SU-DHL-6 (cell line): ENCODE results near the gene CTNND2.

Source experiments
- H2AFZ ChIP-seq: fragments of 200-600 bp; sonication (generic); 2 replicates; pipeline ENCODE4 v1.6.1; 2014; ENCODE audit warnings: low read depth, mild to moderate bottlenecking, moderate library complexity, mixed read lengths, antibody characterized with exemption, low read length; ENCODE audit not compliant: severe bottlenecking
- H3F3A ChIP-seq: fragments of 200-600 bp; shearing (Covaris generic); 2 replicates; pipeline ENCODE4 v1.6.0; 2016; ENCODE audit warnings: antibody characterized with exemption, mild to moderate bottlenecking; ENCODE audit not compliant: insufficient read depth
- H3K27ac ChIP-seq: fragments of 200-600 bp; sonication (generic); 2 replicates; pipeline ENCODE4 v1.5.1; 2016; ENCODE audit warnings: low read depth, mild to moderate bottlenecking, low read length, moderate library complexity, mixed read lengths
- H3K27me3 ChIP-seq: fragments of 200-600 bp; sonication (generic), shearing (Covaris generic); 2 replicates; pipeline ENCODE4 v1.6.0; 2014; ENCODE audit warnings: mild to moderate bottlenecking, low read length
- H3K36me3 ChIP-seq: fragments of 200-600 bp; sonication (generic); 2 replicates; pipeline ENCODE4 v1.6.1; 2014; ENCODE audit warnings: mild to moderate bottlenecking, low read length, mixed read lengths
- H3K4me2 ChIP-seq: fragments of 300-600, 200-600 bp; shearing (Covaris generic), sonication (generic); 2 replicates; pipeline ENCODE4 v1.6.0; 2014; ENCODE audit warnings: low read length, low read depth, mild to moderate bottlenecking; ENCODE audit not compliant: poor library complexity, severe bottlenecking
- H3K4me3 ChIP-seq: fragments of 200-600 bp; sonication (generic); 2 replicates; pipeline ENCODE4 v1.5.1; 2014; ENCODE audit warnings: antibody characterized with exemption, low read length, mild to moderate bottlenecking, mixed read lengths; ENCODE audit not compliant: insufficient read depth, poor library complexity, severe bottlenecking
- H3K79me2 ChIP-seq: fragments of 200-600 bp; sonication (generic); 2 replicates; pipeline ENCODE4 v1.6.1; 2014; ENCODE audit warnings: mild to moderate bottlenecking, low read length, moderate library complexity; ENCODE audit not compliant: insufficient read depth
- H3K9ac ChIP-seq: fragments of 200-600 bp; sonication (generic); 2 replicates; pipeline ENCODE4 v1.7.0; 2014; ENCODE audit warnings: mild to moderate bottlenecking, low read length
- H3K9me2 ChIP-seq: fragments of 200-600 bp; sonication (generic); replicated peaks from 2 replicates; pipeline ENCODE4 v1.6.1; 2014; ENCODE audit warnings: low read length; ENCODE audit not compliant: insufficient read depth
- H3K9me3 ChIP-seq: fragments of 200-600 bp; sonication (generic); 2 replicates; pipeline ENCODE4 v1.6.1; 2014; ENCODE audit warnings: low read length, mixed read lengths; ENCODE audit not compliant: insufficient read depth
- H4K20me1 ChIP-seq: fragments of 200-600 bp; sonication (generic); 2 replicates; pipeline ENCODE4 v1.6.1; 2014; ENCODE audit warnings: low read depth, mild to moderate bottlenecking, antibody characterized with exemption, low read length, moderate library complexity, mixed read lengths
- EZH2phosphoT487 ChIP-seq: fragments of 200-600 bp; sonication (generic), shearing (Covaris generic); conservative IDR thresholded peaks from 2 replicates; pipeline ENCODE4 v1.6.1; 2018; ENCODE audit warnings: mild to moderate bottlenecking, antibody characterized with exemption, low read length, moderate library complexity, mixed read lengths
- TF ChIP-seq, protein P1 (sequence below): fragments of 200-600 bp; sonication (generic); IDR thresholded peaks from one replicate; pipeline ENCODE4 v1.5.1; 2017; ENCODE audit warnings: antibody characterized with exemption, mild to moderate bottlenecking, low read length, moderate library complexity; ENCODE audit not compliant: insufficient read depth, poor library complexity, severe bottlenecking

CTNND2 gene

DNA sequence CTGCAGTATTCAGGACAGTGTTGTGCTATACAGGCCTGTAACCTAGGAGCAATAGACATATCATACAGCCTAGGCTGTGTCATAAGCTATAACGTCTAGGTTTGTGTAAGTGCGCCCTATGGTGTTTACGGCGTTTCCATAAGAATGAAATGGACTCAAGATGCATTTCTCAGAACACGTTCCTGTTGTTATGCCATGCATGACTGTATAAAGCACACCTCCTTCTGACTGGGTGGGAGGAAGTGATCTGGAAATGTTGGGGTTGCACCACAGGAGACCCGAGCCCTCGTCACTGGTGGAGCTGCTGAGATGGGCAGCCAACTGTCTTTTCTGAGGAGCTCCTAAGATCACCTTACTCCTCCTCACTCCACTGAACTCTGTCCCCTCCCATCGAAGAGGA, 751.9 kb downstream of the CTNND2 start:
- H3K27me3 ChIP-seq, result no peaks in the 10 kb centered on the region
- H3K36me3 ChIP-seq, result no peaks in the 10 kb centered on the region
- no peaks in the 10 kb centered on the region for H3F3A ChIP-seq
- no peaks in the 10 kb centered on the region for H3K79me2 ChIP-seq
- H3K9ac ChIP-seq, result no peak overlapping the region
- no peaks in the 10 kb centered on the region for H3K9me2 ChIP-seq
- no peak overlapping the region for H3K4me2 ChIP-seq
- no peaks in the 10 kb centered on the region for H3K9me3 ChIP-seq
- H4K20me1 ChIP-seq, result no peaks in the 10 kb centered on the region
- H2AFZ ChIP-seq, result no peak overlapping the region
- H3K4me3 ChIP-seq, result no peak overlapping the region
- no peak overlapping the region for H3K27ac ChIP-seq
- no peak for TF ChIP-seq EZH2phosphoT487
- TF ChIP-seq, protein P1, sequence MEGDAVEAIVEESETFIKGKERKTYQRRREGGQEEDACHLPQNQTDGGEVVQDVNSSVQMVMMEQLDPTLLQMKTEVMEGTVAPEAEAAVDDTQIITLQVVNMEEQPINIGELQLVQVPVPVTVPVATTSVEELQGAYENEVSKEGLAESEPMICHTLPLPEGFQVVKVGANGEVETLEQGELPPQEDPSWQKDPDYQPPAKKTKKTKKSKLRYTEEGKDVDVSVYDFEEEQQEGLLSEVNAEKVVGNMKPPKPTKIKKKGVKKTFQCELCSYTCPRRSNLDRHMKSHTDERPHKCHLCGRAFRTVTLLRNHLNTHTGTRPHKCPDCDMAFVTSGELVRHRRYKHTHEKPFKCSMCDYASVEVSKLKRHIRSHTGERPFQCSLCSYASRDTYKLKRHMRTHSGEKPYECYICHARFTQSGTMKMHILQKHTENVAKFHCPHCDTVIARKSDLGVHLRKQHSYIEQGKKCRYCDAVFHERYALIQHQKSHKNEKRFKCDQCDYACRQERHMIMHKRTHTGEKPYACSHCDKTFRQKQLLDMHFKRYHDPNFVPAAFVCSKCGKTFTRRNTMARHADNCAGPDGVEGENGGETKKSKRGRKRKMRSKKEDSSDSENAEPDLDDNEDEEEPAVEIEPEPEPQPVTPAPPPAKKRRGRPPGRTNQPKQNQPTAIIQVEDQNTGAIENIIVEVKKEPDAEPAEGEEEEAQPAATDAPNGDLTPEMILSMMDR, result no peak

DNA sequence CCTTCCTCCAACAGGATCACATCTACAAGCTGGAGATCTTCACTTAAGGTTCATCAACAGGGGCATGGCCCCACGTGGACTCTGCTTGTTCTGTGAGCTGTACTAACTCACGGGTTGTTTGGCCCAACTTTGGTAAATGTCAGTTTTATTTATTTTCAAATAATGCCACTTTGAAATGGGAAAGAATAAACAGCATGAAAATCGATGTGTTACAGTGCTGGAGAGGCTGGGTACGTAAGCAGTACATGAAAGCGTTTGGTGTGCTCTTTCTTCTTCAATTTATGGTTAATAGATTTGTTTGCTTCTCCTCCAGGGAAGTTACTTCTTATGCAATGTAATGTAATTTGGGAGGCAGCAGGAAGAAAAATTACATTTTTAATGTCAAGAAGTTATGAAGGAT, 753.3 kb downstream of the CTNND2 start:
- no peaks in the 10 kb centered on the region for H4K20me1 ChIP-seq
- no peak overlapping the region for H2AFZ ChIP-seq
- H3K9me2 ChIP-seq, result no peaks in the 10 kb centered on the region
- no peak for TF ChIP-seq EZH2phosphoT487
- TF ChIP-seq, protein P1, result no peak
- H3K36me3 ChIP-seq, result no peaks in the 10 kb centered on the region
- no peak overlapping the region for H3K9ac ChIP-seq
- no peak overlapping the region for H3K4me2 ChIP-seq
- no peak overlapping the region for H3K4me3 ChIP-seq
- no peaks in the 10 kb centered on the region for H3F3A ChIP-seq
- no peaks in the 10 kb centered on the region for H3K79me2 ChIP-seq
- no peaks in the 10 kb centered on the region for H3K27me3 ChIP-seq
- no peaks in the 10 kb centered on the region for H3K9me3 ChIP-seq
- H3K27ac ChIP-seq, result no peak overlapping the region

DNA sequence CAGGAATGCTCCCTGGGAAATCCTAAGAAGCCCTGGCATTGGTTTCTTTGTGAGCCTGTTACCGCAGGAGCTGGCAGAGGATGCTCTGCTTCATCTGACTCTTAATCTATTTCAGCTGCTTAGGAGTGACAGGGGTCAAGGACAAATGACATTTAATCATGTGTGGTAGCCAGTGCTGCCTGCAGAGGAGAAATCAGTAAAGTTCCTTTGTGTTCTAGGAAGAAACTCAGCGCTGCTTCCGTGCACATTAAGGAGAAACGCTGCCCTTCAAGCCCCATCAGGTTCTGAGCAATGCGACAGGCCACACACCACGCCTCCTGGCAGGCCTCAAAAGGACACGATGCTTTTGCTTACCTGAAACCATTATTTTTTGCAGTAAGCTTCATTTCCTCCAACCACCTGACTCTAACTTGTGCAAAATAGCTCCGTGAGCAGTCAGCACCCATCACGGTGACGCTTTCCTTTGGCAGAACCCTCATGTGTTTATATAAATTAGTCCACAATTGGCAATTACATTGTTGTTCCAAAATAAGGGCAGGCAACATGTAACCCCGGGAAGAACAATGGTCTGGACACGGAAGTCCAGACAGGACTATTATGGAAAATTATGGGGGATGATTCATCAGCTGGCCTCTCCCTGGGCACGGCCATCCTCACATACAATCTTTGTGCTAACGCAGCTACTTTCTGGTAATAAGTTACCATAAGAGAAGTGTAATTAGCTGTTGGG, 755.3 kb downstream of the CTNND2 start:
- H3K27ac ChIP-seq, result no peak overlapping the region
- no peak overlapping the region for H3K9ac ChIP-seq
- no peak overlapping the region for H2AFZ ChIP-seq
- H3K4me3 ChIP-seq, result no peak overlapping the region
- no peaks in the 10 kb centered on the region for H3K9me2 ChIP-seq
- H3K79me2 ChIP-seq, result no peaks in the 10 kb centered on the region
- no peaks in the 10 kb centered on the region for H3K36me3 ChIP-seq
- H4K20me1 ChIP-seq, result no peaks in the 10 kb centered on the region
- TF ChIP-seq, protein P1, result no peak
- no peak for TF ChIP-seq EZH2phosphoT487
- H3F3A ChIP-seq, result no peaks in the 10 kb centered on the region
- no peak overlapping the region for H3K4me2 ChIP-seq
- H3K27me3 ChIP-seq, result no peaks in the 10 kb centered on the region
- no peaks in the 10 kb centered on the region for H3K9me3 ChIP-seq
